PC-9 (cell line): Measurements from ENCODE around the gene NHSL1. TPM values are rescaled to one million over a fixed set of nuclear protein-coding genes. Genes with fewer than 3 reads are reported as not detected.

Experiments
- BruUV-seq: library from RNA; stranded (reverse); fragments of 400-500 nt; replicated peaks from 2 replicates; lab custom pipeline; 2021; lab: Mats Ljungman, UMichigan
- CTCF ChIA-PET: fragments of 300-600 bp; sonication (Branson Sonifier 250); formaldehyde crosslinking; loops from one replicate; lab custom pipeline; 2022; ENCODE audit warnings: antibody characterized with exemption; lab: Charles Lee
- POLR2A ChIA-PET: fragments of 300-600 bp; sonication (Branson Sonifier 250); formaldehyde crosslinking; loops from one replicate; lab custom pipeline; 2022; ENCODE audit warnings: antibody characterized with exemption; ENCODE audit not compliant: unreplicated experiment; lab: Charles Lee
- DNase-seq, 2 experiments: peaks; one replicate each; pipeline versions ENCODE4 v3.0.0 to v3.0.0-alpha.2; 2015 to 2022; ENCODE audit warnings: mixed read lengths in 1 of 2
- H2AFZ ChIP-seq: fragments of 200-600 bp; sonication (generic); 2 replicates; pipeline ENCODE4 v1.8.1; 2017; ENCODE audit warnings: antibody characterized with exemption
- H3F3A ChIP-seq: fragments of 200-600 bp; sonication (generic); 2 replicates; pipeline ENCODE4 v1.8.1; 2017; ENCODE audit warnings: antibody characterized with exemption, mild to moderate bottlenecking, low read depth; ENCODE audit not compliant: insufficient read depth
- H3K27ac ChIP-seq: fragments of 200-600 bp; sonication (generic); 2 replicates; pipeline ENCODE4 v1.6.1; 2016; ENCODE audit warnings: mixed run types
- H3K27me3 ChIP-seq: fragments of 200-600 bp; sonication (generic); 2 replicates; pipeline ENCODE4 v1.6.1; 2016; ENCODE audit warnings: low read depth, mixed run types; ENCODE audit not compliant: insufficient read depth
- H3K36me3 ChIP-seq: fragments of 200-600 bp; sonication (generic); 2 replicates; pipeline ENCODE4 v1.6.1; 2016; ENCODE audit warnings: low read depth, mixed run types
- H3K4me1 ChIP-seq: fragments of 200-600 bp; sonication (generic); replicated peaks from 2 replicates; pipeline ENCODE4 v1.6.1; 2016; ENCODE audit warnings: mixed run types; ENCODE audit not compliant: insufficient read depth
- H3K4me2 ChIP-seq: fragments of 200-600 bp; sonication (generic); 2 replicates; pipeline ENCODE4 v1.6.1; 2017; ENCODE audit warnings: mixed run types
- H3K4me3 ChIP-seq: fragments of 200-600 bp; sonication (generic); 2 replicates; pipeline ENCODE4 v1.6.1; 2016; ENCODE audit warnings: mixed run types
- H3K79me2 ChIP-seq: fragments of 200-600 bp; sonication (generic); 2 replicates; pipeline ENCODE4 v1.6.1; 2017; ENCODE audit warnings: low read depth, mixed run types
- H3K9me2 ChIP-seq: fragments of 200-600 bp; sonication (generic); 2 replicates; pipeline ENCODE4 v1.8.1; 2017; ENCODE audit warnings: mild to moderate bottlenecking; ENCODE audit not compliant: insufficient read depth
- H3K9me3 ChIP-seq: fragments of 200-600 bp; sonication (generic); 2 replicates; pipeline ENCODE4 v1.8.1; 2016; ENCODE audit warnings: low read depth; ENCODE audit not compliant: insufficient read depth
- H4K20me1 ChIP-seq: fragments of 200-600 bp; sonication (generic); 2 replicates; pipeline ENCODE4 v1.8.1; 2017; ENCODE audit not compliant: insufficient read depth
- CTCF ChIP-seq: fragments of 200-600 bp; sonication (generic); conservative IDR thresholded peaks from 2 replicates; pipeline ENCODE4 v1.6.1; 2017; ENCODE audit warnings: mixed run types, antibody characterized with exemption, mild to moderate bottlenecking, moderate library complexity
- EZH2 ChIP-seq: fragments of 200-600 bp; sonication (generic); IDR thresholded peaks from 2 replicates; pipeline ENCODE4 v1.8.0; 2017; ENCODE audit warnings: antibody characterized with exemption, low read depth
- intact Hi-C: fragments of 100-400 bp; cut with micrococcal nuclease; formaldehyde crosslinking; loops from one replicate; pipeline ENCODE4 v1.10.0; 2022; ENCODE audit not compliant: unreplicated experiment
- total RNA-seq: library from RNA; stranded (reverse); gene quantifications from 2 replicates; pipeline ENCODE4 v1.2.3, GENCODE V29; 2021

Gene NHSL1
- total RNA-seq, 1 experiment from 2014 or later: 17.5 TPM

- Histone ChIP-seq H3K4me3 (no peak overlapping the region), H3K4me1 (no peaks in the 10 kb centered on the region), H3K27ac (no peak overlapping the region), H3K79me2 (no peaks in the 10 kb centered on the region), H4K20me1 (0 out of 2 replicates have a peak, but pooled peaks cover 4% of the 10 kb centered on the region), H3K36me3 (peaks cover 5% of the 10 kb centered on the region; the same call in 1 of the 2 replicates), H3K9me2 (no peaks in the 10 kb centered on the region), H3K4me2 (no peak overlapping the region), H3K27me3 (no peaks in the 10 kb centered on the region), H3F3A (no peaks in the 10 kb centered on the region), H2AFZ (no peak overlapping the region), H3K9me3 (no peaks in the 10 kb centered on the region)
- POLR2A ChIA-PET: no interaction called here
- CTCF ChIA-PET: no interaction called here
- TF ChIP-seq CTCF (no peak), EZH2 (no peak)
- intact Hi-C loops: loop anchor here (5.0 kb wide), 1 partner anchor 33 kb away; no protein-coding TSS in a partner anchor
- no TSS peak for BruUV-seq
- DNase-seq: no peak
These were observed 9.4 kb downstream of the NHSL1 start for GRCh38 chr6:138489846-138490245.

- CTCF ChIA-PET: interaction anchor here (0.6 kb wide), 1 partner anchor 24 kb away, joined by 3 read pairs; no protein-coding TSS in a partner anchor
- no peak overlapping the region for H3K4me2 ChIP-seq
These were observed 12.1 kb downstream of the NHSL1 start for GRCh38 chr6:138487102-138487604.

More at GRCh38 chr6:138487102-138487604, 12.1 kb downstream of the NHSL1 start:
- no peaks in the 10 kb centered on the region for H3K79me2 ChIP-seq
- TF ChIP-seq CTCF (no peak), EZH2 (no peak)
- BruUV-seq: no TSS peak
- no peaks in the 10 kb centered on the region for H3F3A ChIP-seq
- no peaks in the 10 kb centered on the region for H3K27me3 ChIP-seq
- H3K36me3 ChIP-seq: no peaks in the 10 kb centered on the region; the same call in 1 of the 2 replicates
- H3K4me3 ChIP-seq: no peak overlapping the region
- no peaks in the 10 kb centered on the region for H3K9me3 ChIP-seq
- H4K20me1 ChIP-seq: 0 out of 2 replicates have a peak, but pooled peaks cover 4% of the 10 kb centered on the region
- no peak overlapping the region for H3K27ac ChIP-seq
- 0 out of 2 replicates have a peak, but pooled peaks cover 5% of the 10 kb centered on the region for H3K4me1 ChIP-seq
- intact Hi-C loops: no loop called here
- POLR2A ChIA-PET: interaction anchor here (0.6 kb wide), 1 partner anchor 32 kb away, joined by 9 read pairs; no protein-coding TSS in a partner anchor
- no peaks in the 10 kb centered on the region for H3K9me2 ChIP-seq
- DNase-seq: no peak
- no peak overlapping the region for H2AFZ ChIP-seq
